ENCODE data around the gene ZNF287. TPM values are rescaled to one million over a fixed set of nuclear protein-coding genes. Genes with fewer than 3 reads are reported as not detected.

The ZNF287 gene
- total and polyA plus RNA-seq, 9 of the 15 experiments (the other 6 are each of a cell fraction or from before 2014, with no cell fraction given), result 0.01 to 0.27 (median 0.18) TPM; not detected in 2

DNA sequence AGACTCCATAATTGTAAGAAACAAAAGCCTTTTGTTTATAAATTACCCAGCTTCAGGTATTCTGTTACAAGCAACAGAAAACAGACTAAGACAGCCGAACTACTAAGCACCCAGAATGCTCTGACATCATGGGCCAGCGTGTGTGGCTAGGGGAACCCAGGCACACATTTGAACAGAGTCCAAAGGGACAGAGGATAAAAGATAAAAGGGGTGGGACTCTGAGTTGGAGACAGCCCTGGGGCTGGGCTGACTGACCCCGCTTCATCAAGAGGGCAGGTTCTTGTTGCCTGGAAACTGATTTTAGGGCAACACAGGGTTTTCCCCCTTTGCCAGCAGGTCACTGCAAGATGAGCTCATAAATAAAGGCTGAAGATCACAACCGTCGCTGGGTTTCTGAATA, 30.5 kb upstream of the ZNF287 start:
- ChIA-PET POLR2A (no interaction called here), CTCF (ENCODE audit: low intra/inter-chr PET ratio) (no interaction called here)
- Histone ChIP-seq H3K27ac (ENCODE audit: extremely low read depth, low read depth, low read length) (no peak overlapping the region), H3K9me3 (replicated peaks; ENCODE audit: control insufficient read depth, insufficient read depth, low read depth, low read length) (no peaks in the 10 kb centered on the region), H3K9ac (ENCODE audit: insufficient read depth in 1 of 2, low read depth in 2 of 2, low read length in 2 of 2) (no peak overlapping the region), H3K9me1 (ENCODE audit: control insufficient read depth, insufficient read depth, low read length) (no peaks in the 10 kb centered on the region), H3K27me3 (ENCODE audit: control insufficient read depth in 2 of 2, insufficient read depth in 2 of 2, low read length in 2 of 2) (peaks cover 0 to 13% of the 10 kb centered on the region in 2 experiments; a peak in 2 of 5 replicates), H3K36me3 (ENCODE audit: control insufficient read depth, insufficient read depth, low read length) (no peaks in the 10 kb centered on the region), H3K4me3 (no peak overlapping the region), H3K79me2 (ENCODE audit: control insufficient read depth, insufficient read depth, low read length) (no peaks in the 10 kb centered on the region), H3K4me1 (replicated peaks in 1 of 2; ENCODE audit: control insufficient read depth in 2 of 2, insufficient read depth in 2 of 2, low read length in 2 of 2) (no peaks in the 10 kb centered on the region), H2AFZ (ENCODE audit: low read depth, low read length) (no peak overlapping the region), H4K20me1 (replicated peaks; ENCODE audit: control insufficient read depth, insufficient read depth, low read length) (no peaks in the 10 kb centered on the region), H3K4me2 (ENCODE audit: insufficient read depth, low read length) (no peak overlapping the region)
- FAIRE-seq (no peak), ATAC-seq (no peak), DNase-seq (ENCODE audit: extremely low read depth in 1 of 4, low spot score in 3 of 4) (no peak)
- in situ Hi-C loops (cut with MboI), result loop anchor here (25.0 kb wide), 1 partner anchor 1838 kb away; no protein-coding TSS in a partner anchor
- intact Hi-C loops (cut with micrococcal nuclease), result no loop called here
- 1% methylated on average over 5 of the region's 5 CpGs for WGBS (ENCODE audit: insufficient coverage, low coverage, missing lambda C conversion rate)
- TF ChIP-seq EP400 (IDR thresholded peaks at IDR 0.05) (no peak), ELF2 (CRISPR knock-in tag; IDR thresholded peaks at IDR 0.05) (no peak), POLR2AphosphoS2 (IDR thresholded peaks at IDR 0.05; ENCODE audit: low read length) (no peak)
- BruUV-seq (replicated peaks), result no TSS peak

DNA sequence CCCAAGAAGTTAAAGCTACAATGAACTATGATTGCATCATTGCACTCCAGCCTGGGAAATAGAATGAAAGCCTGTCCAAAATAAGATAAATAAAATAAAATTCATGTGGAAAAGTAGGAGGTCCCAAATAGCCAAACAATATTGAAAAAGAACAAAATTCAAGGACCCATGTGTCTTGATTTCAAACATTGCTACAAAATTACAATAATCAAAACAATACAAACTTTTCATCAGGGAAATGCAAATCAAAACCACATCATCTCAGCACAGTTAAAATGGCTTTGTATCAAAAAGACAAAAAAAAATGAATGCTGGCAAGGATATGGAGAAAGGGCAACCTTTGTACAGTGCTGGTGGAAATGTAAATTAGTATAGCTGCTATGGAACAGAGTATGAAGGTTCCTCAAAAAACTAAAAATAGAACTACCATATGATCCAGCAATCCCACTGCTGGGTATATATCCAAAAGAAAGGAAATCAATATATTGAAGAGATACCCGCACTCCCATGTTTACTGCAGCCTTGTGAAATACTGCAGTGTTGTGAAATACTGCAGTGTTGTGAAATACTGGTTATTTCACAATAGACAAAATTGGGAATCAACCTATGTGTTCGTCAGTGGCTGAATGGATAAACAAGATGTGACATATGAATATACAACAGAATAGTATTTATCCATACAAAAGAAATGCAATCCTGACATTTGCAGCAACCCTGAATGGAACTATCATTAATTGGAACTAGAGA, 24.5 kb upstream of the ZNF287 start:
- Histone ChIP-seq H3K4me1 (replicated peaks in 1 of 2; ENCODE audit: control insufficient read depth in 2 of 2, insufficient read depth in 2 of 2, low read length in 2 of 2) (peaks cover 0 to 9% of the 10 kb centered on the region in 2 experiments; a peak in 3 of 5 replicates), H3K4me2 (ENCODE audit: insufficient read depth, low read length) (no peak overlapping the region), H3K9ac (ENCODE audit: insufficient read depth in 1 of 2, low read depth in 2 of 2, low read length in 2 of 2) (no peak overlapping the region), H3K36me3 (ENCODE audit: control insufficient read depth, insufficient read depth, low read length) (no peaks in the 10 kb centered on the region), H3K27me3 (ENCODE audit: control insufficient read depth in 2 of 2, insufficient read depth in 2 of 2, low read length in 2 of 2) (peaks cover 0 to 13% of the 10 kb centered on the region in 2 experiments; a peak in 2 of 5 replicates), H3K9me3 (replicated peaks; ENCODE audit: control insufficient read depth, insufficient read depth, low read depth, low read length) (no peaks in the 10 kb centered on the region; the same call in 1 of the 2 replicates), H3K9me1 (ENCODE audit: control insufficient read depth, insufficient read depth, low read length) (no peaks in the 10 kb centered on the region), H4K20me1 (replicated peaks; ENCODE audit: control insufficient read depth, insufficient read depth, low read length) (no peaks in the 10 kb centered on the region), H3K4me3 (no peak overlapping the region), H3K79me2 (ENCODE audit: control insufficient read depth, insufficient read depth, low read length) (no peaks in the 10 kb centered on the region), H3K27ac (ENCODE audit: extremely low read depth, low read depth, low read length) (no peak overlapping the region), H2AFZ (ENCODE audit: low read depth, low read length) (no peak overlapping the region)
- POLR2A ChIA-PET, result interaction anchor here (0.7 kb wide), 1 partner anchor 16 kb away, joined by 4 read pairs; no protein-coding TSS in a partner anchor
- in situ Hi-C loops (cut with MboI), result loop anchor here (25.0 kb wide), 1 partner anchor 1844 kb away; no protein-coding TSS in a partner anchor
- intact Hi-C loops (cut with micrococcal nuclease), result no loop called here
- WGBS (ENCODE audit: insufficient coverage, low coverage, missing lambda C conversion rate), result 4% methylated on average over 2 of the region's 2 CpGs
- CTCF ChIA-PET (ENCODE audit: low intra/inter-chr PET ratio), result interaction anchor here (0.6 kb wide), 1 partner anchor 305 kb away, joined by 3 read pairs; no protein-coding TSS in a partner anchor
- no peak for ATAC-seq
- no peak for DNase-seq (ENCODE audit: extremely low read depth in 1 of 4, low spot score in 3 of 4)
- no TSS peak for BruUV-seq (replicated peaks)
- no peak for FAIRE-seq
- TF ChIP-seq KLF6 (CRISPR knock-in tag; IDR thresholded peaks at IDR 0.05; ENCODE audit: borderline replicate concordance) (no peak), SIN3B (IDR thresholded peaks at IDR 0.05; ENCODE audit: low read depth) (no peak), CEBPB (tag; IDR thresholded peaks at IDR 0.05) (peak; percentile 93), TRIM24 (IDR thresholded peaks at IDR 0.05) (peak; percentile 56 to 70), JUND (IDR thresholded peaks at IDR 0.05; ENCODE audit: borderline replicate concordance, low read depth, low read length) (no peak), JUND (tag; IDR thresholded peaks at IDR 0.05; ENCODE audit: borderline replicate concordance, low read depth, low read length) (no peak), HEY1 (CRISPR knock-in tag; IDR thresholded peaks at IDR 0.05; ENCODE audit: borderline replicate concordance) (no peak), KDM4B (IDR thresholded peaks at IDR 0.05; ENCODE audit: borderline replicate concordance in 2 of 2, low read depth in 1 of 2) (no peak), ZNF143 (CRISPR knock-in tag; IDR thresholded peaks at IDR 0.05) (no peak), CEBPG (CRISPR knock-in tag; IDR thresholded peaks at IDR 0.05) (no peak), CEBPG (tag; conservative IDR thresholded peaks at IDR 0.05 in 1 of 2, IDR thresholded peaks at IDR 0.05 in 1 of 2) (peak; percentile 69 to 73)
- TF ChIP-seq, protein P1, sequence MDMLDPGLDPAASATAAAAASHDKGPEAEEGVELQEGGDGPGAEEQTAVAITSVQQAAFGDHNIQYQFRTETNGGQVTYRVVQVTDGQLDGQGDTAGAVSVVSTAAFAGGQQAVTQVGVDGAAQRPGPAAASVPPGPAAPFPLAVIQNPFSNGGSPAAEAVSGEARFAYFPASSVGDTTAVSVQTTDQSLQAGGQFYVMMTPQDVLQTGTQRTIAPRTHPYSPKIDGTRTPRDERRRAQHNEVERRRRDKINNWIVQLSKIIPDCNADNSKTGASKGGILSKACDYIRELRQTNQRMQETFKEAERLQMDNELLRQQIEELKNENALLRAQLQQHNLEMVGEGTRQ (CRISPR knock-in tag; IDR thresholded peaks at IDR 0.05), result no peak

Measured in K562 (cell line).